ENCODE results near the gene MBD5.

The MBD5 gene

DNA sequence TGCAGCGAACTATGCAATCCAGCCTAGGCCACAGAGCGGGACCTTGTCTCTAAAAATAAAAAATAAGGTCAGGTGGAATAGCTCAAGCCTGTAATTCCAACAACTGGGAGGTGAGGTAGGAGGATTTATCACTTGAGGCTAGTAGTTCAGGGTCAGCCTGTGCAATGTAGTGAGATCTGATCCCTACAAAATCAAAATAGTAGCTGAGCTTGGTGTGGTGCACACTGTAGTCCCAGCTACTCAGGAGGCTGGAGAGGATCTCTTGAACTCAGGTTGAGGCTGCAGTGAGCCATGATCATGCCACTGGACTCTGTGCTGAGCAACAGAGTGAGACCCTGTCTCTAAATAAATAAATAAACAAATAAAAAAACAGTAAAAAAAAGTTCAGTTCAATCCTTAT, 5.7 kb downstream of the MBD5 start:
- DNase-seq, result no peak

DNA sequence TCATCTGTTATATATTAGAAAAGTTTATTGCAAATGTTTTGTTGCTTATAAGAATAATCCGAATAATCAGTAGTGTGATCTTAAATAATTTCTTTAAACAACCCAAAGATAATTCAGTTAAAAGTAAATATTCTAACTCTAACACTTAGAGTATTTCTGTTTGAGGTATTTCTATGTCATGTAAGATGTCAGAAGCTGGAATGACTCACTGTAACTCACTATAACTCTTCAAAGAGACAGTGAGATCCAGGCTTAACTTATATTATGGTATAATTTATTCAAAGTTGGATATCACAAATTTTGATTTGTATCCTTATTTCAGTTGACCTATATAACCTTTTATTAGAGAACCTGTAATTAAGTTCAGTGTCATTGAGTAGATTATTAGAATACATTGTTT, 6.9 kb downstream of the MBD5 start:
- no peak for DNase-seq

DNA sequence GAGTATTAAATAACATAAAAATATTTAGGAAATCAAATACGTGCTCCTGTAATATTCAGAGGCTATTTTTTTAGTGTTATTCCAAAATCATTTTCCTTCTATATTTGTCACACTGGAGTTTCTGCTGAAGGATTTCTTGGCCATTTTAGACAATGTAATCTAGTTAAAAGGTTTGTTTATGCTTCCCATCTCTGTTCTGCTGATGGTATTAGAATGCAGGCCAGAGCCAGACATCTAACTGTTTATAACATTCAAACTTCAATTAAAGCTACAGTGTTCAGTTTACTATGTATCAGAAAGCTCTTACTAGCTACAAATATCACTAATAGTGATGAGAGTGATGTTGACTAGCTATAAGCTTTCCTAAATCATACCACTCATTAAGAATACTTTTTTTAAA, 7.9 kb downstream of the MBD5 start:
- DNase-seq, result no peak

DNA sequence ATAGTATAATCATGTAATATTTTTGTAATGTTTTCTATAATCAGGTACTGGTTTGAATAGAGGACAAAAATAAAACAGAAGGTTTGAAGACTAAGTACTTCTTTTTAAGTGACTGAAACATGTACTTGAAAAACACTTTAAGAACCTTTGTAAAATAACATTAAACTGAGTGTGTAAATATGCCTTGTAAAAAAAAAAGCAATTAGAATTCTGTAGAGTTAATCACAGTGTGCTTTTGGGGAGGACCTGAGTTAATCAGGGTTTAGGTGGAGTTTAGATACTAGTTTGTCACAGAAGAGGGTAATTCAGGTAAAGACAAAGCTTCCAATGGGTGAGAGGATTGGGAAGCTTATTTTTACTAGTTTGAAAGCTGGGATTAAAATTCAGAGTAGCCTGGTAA, 10.3 kb downstream of the MBD5 start:
- no peak for DNase-seq

DNA sequence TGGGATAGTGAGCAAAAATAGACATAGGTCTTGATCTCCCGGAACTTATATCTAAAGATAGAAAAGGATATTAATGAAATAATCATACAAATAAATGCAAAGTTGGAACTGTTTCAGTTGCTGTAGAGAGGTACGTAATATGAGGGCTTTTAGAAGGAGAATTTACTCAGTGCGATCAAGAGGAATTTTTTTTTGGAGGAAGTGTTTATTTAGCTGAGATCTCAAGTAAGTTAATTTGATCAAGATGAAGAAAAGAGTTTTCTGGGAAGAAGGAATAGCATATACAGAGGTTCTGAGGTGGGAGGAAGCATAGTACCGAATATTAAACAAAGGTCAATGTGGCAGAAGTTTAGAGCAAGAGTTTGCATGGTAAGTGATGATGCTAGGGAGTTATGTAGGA, 11.3 kb downstream of the MBD5 start:
- DNase-seq, result no peak

DNA sequence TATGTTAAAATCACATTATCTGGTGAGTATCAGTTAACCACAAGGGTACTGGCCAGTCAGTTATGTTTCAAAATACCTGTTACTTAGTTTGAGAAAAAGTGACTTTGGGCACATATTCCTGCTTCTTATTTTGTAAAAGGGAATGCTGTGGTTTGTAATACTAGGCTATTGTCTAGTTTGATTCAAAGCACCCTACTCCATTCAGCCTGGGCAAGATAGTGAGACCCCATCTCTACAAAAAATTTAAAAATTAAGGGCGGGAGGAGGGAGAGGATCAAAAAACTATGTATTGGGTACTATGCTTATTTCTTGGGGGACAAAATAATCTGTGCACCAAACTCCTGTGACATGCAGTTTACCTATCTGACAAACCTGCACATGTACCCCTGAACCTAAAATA, 18.9 kb downstream of the MBD5 start:
- DNase-seq, result no peak

DNA sequence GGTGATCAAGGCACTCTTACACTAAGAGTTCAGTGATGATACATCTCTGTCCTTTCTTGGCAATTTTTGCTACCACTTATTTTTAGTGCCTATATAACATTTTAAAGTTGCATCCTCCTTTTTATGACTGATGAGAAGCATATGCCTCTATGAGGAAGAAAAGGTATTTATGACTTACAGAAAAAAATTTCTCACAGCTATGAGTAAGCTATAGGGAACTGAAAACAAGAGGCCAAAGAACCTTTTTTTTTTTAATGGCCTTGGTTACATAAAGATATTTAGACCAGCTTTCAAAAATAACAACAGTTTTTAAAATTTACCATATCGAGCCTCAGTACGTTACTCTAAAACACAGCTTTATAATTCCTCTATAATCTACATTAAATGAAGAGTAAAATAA, 21.3 kb downstream of the MBD5 start:
- DNase-seq, result no peak

DNA sequence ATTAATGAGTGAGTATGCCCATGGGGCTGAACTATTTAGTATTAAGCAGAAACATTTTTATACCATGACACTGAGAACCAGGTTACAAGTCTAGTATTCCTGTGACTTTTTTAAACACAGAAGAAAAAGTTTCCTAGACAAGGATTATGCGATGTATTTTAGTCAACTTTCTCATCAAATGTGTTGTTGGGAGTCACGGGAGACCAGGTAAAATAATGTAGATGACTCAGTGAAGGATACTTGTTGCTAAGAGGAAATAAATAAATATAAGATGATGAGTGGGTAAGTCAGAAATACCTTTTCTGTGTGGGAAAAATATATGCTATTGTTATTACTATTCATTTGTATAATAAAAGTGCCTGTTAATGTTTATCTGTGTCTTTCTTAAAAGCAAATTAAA, 23.4 kb downstream of the MBD5 start:
- DNase-seq, result no peak

DNA sequence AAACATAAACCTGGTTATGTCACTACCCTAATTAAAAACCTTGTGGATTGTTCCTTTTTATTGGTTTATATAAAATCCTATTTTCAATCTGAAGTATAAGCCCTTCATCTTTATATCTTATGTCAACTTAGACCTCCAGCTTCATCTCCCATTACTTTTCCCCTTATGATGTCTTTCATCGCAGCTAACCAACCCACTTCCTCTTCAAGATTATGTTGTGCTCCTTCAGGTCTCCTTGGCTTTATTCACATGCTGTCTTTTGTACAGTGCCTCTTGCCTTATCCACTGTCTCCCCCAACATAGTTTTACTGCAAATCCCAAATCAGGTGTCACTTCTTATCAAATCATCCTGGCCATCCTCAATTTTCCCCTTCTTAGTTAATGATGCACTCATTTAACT, 25.9 kb downstream of the MBD5 start:
- DNase-seq, result no peak

DNA sequence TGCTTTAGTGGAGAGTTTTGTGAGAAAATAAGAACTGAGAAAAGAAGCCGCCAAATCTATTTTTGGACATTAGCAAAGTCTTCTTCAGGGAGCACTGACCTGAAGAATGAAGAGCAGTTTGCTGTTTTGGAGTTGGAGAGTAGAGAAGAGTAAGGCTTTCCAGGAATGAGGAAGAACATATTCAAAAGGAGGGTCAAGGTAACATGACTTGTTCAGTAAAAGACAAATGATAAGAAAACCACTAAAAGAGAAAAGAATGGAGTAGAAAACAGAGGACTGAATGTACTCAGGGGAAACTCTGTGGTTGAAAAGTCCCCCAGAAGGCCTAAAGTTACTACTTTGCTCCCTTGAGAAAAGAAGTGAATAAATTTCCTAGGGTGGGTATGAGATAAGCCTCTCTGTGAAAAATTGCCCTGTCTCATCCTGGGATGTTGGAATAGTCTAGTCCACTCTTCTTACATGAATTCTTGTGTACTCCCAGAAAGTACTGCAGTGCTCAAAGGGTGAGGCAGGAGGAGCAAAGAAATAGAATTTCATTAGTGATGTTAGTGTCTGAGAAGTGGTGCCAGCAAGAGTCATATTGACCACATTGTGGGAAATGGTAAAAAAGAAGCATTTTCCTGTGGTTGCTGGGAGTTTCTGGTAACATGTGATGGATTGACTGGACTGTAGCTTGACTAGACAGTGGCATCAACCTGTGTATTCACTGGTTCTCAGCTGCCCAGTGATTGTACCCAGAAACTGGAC, 27.8 kb downstream of the MBD5 start:
- DNase-seq, result no peak

DNA sequence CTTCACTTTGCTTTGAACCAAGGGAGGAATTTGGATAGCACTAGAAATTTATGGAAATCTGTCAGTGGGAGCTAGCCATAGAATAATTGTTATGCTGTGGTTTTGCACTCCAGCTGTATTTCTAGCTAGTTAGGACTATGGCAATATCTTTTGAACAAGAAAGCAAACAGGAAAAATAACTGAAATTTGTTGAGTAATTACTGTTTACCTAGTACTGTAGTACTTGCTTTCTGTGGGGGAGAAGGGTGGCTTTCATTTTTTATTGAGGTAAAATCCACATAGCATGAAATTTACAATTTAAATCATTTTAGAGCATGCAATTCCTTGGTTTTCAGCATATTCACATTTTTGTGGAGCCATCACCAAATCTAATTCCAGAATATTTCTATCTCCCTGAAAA, 28.4 kb downstream of the MBD5 start:
- DNase-seq, result no peak

DNA sequence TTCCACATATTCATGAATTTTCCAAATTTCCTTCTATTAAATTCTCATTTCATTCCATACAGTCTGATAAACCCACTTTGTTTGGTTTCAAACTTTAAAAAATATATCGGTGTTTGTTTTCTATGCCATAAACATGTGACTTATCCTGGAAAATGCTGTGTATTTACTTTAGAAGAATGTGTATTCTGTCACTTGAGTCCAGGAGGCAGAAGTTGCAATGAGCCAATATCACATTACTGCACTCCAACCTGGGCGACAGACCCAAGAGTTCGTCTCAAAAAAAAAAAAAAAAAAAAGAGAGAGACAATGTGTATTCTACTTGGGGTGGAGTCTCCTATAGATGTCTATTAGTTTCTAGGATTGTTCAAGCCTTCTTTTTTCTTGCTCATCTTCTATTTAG, 31.8 kb downstream of the MBD5 start:
- no peak for DNase-seq

DNA sequence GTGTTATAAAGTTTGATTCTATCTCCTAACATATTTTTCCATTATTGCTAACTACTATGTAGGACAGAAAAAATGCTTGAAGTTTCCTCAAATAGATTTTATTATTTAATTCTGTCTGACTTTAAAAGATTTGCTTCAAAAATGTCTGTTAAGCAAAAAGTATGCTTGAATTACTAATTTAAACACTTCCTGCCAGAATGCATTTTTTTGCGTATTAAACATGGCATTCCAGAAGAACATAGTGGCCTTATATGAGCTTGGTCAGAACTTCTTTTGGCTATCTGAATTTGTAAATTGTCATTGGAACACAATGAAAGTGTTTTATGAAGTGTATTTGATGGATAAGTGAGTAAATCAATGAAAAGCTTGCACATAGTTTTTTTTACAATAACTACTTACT, 37.8 kb downstream of the MBD5 start:
- no peak for DNase-seq

DNA sequence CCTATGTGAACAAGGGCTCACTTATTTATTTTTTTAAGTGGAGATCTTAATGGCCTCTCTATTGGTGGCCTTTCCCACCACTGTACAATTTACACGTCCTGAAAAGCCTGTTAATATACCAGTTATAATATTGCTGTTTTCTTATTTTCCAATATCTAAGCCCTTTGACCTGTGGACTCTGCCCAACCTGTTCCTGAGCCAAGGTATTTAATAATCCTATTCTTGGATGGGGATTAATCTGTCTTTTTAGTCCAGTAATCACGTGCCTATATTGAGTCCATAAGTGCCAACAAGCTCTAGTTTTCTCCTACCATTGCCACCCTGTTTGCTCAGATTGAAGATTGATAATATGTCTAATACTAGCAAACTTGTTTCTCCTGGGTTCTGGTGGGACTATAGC, 42.7 kb downstream of the MBD5 start:
- DNase-seq, result no peak

DNA sequence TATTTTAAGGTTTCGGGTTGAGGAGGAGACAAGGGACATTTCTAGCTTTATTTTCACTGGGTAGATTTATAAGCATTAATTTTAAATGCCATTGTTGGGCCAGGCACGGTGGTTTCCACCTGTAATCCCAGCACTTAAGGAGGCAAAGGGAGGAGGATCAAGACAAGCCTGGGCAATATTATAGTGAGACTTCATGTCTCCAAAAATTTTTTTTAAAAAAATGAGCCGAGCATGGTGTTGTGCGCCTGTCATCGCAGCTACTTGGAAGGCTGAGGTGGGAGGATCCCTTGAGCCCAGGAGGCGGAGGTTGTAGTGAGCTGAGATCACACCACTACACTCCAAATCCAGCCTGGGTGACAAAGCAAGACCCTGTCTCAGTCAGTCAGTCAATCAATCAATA, 45.0 kb downstream of the MBD5 start:
- no peak for DNase-seq

DNA sequence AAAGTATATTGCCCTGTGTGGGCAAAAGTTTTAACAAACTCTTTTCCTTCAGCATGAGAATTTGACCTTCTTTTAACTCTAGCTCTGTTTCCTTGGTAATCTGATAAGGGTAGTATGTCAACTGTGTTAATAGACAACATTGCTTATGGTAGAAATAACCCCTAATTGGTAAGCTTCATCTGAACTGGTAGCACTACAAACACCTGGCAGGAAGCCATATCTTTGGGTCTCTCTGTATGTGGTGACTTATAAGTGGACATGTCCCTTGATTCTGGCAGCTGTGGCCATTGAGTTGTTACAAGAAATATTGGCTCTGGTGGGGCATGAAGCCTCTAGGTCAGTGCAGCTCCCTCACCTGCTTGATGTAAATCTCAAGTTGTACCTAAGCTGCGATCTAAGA, 46.9 kb downstream of the MBD5 start:
- DNase-seq, result no peak

DNA sequence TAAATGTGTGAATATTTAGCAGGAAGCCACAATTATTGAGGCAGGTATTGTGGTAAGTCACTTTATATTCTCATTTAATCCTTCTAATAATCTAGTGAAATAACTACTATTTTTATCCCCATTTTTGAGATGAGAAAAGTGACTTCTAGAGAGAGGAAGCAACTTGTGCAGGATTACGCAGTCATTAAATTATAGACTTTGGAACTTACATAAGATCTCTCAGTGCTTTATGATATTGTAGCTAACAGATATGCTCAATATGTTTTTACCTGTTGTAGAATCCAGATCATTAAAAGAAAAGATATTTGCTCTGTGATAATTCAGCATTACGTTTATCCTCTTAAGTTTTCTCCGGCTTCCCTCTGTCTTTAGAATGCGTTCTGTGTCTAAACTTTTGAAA, 50.5 kb downstream of the MBD5 start:
- no peak for DNase-seq

DNA sequence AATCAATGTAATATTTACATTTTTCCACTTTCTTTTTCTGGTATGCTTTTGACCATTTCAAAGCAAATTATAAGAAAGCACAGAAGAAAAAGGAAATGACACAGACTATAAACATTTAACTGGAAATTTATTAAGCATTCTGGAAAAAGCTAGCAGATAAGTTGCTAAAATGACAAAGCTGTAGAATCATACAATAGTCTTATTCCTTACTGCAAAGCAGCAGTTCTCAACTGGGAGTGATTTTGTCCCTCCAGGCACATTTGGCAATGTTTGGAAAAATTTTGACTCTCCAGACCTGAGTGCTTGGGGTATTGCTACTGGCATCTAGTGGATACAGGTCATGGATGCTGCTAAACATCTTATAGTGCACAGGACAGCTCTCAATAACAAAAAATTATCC, 75.1 kb downstream of the MBD5 start:
- no peak for DNase-seq

DNA sequence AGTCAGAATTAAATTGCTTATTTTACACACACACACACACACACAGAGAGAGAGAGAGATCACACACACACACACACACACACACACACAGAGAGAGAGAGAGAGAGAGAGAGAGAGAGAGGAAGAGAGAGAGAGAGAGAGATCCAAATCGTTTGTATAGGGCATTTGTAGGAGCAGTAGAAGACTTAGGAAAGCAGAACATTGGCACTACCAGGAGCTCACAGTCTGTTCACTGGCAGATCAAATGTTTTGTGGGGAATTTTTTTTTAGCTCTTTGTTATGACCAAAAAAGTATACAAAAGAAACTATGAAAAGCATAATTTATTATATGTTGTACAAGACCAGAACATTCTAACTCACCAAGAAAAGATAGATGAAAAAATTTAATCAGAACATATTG, 81.8 kb downstream of the MBD5 start:
- no peak for DNase-seq

DNA sequence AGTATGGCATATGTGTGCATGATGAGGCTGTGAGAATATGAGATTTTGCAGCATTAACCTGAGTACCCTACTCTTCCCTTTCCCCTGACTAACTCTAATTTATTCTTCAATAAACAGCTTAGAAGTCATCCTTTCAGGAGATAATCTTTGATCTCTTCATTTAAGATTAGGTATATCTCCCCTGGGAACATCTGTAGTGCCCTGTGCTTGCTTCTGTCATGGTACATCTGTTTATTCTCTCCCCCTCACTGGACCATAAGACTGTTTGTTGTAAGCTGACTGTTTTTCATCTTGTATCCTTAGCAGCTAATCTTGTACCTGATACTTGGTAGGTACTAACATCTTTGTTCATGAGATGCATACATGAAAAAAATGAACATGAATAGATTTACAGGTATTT, 83.1 kb downstream of the MBD5 start:
- DNase-seq, result no peak

DNA sequence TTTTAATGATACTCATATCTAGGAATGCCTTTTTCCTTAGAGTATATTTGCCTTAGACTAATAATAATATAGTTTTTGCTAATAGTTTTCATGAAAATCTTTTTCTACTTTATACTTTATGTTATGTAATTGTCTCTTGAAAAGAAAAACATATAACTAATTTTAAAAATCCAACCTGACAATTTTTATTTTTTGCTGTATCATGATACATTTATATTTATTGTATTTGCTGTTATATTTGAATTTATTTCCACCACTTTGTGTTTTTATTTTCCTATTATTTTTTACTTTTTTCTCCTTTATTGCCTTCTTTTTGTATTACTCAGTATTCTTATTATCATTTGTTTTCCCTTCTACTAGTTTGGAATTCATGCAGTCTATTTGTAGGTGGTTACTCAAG, 85.4 kb downstream of the MBD5 start:
- no peak for DNase-seq

DNA sequence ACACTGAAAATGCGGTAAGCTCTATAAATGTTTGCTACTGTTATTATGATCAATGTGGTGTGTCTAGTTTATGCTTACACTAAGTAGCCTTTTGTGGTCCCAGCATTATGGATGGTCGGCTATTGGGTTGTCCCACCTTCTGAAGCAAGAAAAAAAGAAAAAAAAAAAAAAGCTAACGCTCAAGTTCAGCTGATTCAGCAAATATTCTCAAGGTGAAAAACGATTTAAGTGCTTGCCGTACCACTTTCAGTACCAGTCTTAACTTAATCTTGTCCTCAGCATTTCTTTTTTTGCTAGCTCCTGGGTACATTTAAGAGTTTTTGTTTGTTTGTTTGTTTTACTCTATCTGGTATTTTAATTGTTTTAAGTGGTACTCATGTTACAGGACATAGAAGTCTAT, 87.5 kb downstream of the MBD5 start:
- no peak for DNase-seq

DNA sequence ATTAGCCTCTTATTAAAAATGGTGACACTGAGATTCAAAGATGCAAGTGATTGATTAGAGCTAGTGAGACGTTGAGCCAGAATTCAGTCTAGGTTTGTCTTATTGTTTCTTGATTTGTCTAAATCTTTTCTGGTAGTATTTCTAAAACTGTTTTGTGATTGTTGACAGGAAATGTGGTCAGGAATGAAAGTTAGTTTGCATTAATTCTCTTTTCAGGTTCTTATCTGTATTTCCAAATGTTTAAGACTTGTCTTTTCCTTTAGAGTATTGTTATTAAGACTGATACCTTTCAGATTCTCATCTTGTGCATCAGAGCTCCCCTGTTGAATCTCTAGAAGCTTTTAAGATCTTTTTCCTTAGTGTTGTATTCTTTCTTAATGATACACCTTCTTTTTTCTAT, 89.3 kb downstream of the MBD5 start:
- DNase-seq, result no peak

DNA sequence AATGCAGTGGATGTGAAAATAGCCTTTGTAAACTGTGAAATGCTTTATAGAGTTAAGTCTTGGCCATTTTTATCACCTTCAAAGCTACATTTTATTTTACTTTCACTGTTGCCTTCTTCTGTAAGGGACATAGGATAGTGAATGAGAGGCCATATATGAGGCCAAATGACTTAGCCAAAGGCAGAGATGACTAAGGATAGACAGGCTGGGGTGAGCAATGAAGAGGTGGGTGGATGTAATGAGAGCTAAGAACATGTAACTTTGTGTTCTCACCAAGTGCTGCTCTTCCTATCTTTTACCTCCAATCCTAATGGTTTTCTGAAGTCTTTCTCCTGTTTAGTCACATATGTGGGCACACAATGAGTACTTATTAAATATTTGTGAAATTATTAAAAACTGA, 101.9 kb downstream of the MBD5 start:
- no peak for DNase-seq

DNA sequence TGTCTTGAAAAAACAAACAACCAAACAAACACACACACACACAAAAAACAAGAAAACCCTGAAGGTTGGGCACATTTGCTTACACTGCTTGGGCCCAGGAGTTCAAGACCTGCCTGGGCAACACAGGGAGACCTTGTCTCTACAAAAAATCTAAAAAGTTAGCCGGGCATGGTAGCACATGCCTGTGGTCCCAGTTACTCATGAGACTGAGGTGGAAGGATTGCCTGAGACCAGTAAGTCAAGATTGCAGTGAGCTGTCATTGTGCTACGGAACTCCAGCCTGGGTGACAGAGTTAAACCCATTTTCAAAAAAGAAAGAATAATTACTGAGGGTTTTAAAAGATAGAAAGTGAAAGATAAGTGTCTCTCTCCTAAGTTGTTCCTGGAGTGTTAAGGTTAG, 103.4 kb downstream of the MBD5 start:
- no peak for DNase-seq

DNA sequence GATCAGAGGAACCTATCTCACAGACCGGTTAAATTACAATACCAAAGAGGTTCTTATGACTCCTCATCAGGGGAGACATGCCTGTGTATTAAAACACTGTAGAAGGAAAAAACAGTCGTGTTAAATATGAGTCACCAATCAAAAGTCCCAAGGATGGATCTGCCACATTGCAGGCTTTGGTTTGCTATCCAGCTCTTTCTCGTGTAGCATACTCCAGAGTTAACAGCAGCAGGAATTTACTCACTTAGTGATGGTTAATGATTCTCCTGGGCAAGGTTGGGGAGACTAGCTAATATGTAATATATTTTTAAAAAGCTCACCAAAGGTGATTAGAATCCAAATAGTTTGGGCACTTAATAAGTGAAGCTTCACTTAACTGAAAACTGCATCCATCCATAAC, 109.7 kb downstream of the MBD5 start:
- no peak for DNase-seq

All from CD4-positive, alpha-beta T cell treated with Interleukin-4 for 4 hours (primary cell).